ENCODE measurements around the gene LRGUK. TPM values are rescaled to one million over a fixed set of nuclear protein-coding genes. Genes with fewer than 3 reads are reported as not detected.

Gene LRGUK
- total and polyA plus RNA-seq, 2 experiments from 2014 or later = 2.4 to 7.1 TPM

DNA sequence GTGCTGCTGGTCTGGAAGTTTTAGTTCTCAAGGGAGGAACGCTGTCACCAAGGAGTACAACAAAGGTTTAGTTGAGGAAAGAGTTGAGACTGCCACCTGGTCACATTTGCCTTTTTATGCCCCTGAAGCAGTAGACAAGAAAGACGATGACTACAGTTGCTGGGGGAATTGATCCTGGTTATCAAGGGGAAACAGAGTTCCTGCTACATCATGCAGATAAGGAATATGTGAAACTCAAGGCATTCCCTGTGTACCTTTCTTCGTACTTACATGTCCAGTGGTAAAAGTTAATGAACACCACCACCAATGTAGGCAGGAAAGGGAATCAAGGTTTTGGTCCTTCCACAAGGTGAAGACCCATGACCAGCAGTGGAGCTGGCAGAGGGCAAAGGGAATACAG, 157.8 kb downstream of the LRGUK start:
- DNase-seq (ENCODE audit: low spot score) (no peak), ATAC-seq (no peak)
- Mint-ChIP-seq H3K4me3 (no peak overlapping the region), H3K4me1 (peaks cover 4% of the 10 kb centered on the region), H3K9me3 (no peaks in the 10 kb centered on the region), H3K36me3 (ENCODE audit: low read depth) (no peaks in the 10 kb centered on the region), H3K27ac (no peak overlapping the region), H3K27me3 (ENCODE audit: insufficient read depth, low read depth, poor library complexity) (no peaks in the 10 kb centered on the region)
- Histone ChIP-seq H4K20me1 (replicated peaks; ENCODE audit: insufficient read depth) (no peaks in the 10 kb centered on the region), H3K9me2 (ENCODE audit: insufficient read depth) (no peaks in the 10 kb centered on the region), H2AFZ (no peak overlapping the region), H3K27ac (ENCODE audit: low read depth) (no peak overlapping the region), H3K36me3 (ENCODE audit: insufficient read depth) (no peaks in the 10 kb centered on the region), H3K4me1 (ENCODE audit: insufficient read depth) (no peaks in the 10 kb centered on the region), H3K4me2 (no peak overlapping the region), H3K27me3 (ENCODE audit: insufficient read depth) (no peaks in the 10 kb centered on the region), H3F3A (replicated peaks; ENCODE audit: low read depth) (no peaks in the 10 kb centered on the region), H3K4me3 (no peak overlapping the region), H3K79me2 (replicated peaks; ENCODE audit: insufficient read depth) (no peaks in the 10 kb centered on the region)
- TF ChIP-seq CREB1 (CRISPR knock-in tag; IDR thresholded peaks at IDR 0.05; ENCODE audit: low read depth) = no peak
- no peak for TF ChIP-seq EZH2phosphoT487 (IDR thresholded peaks at IDR 0.05; ENCODE audit: unreplicated experiment)
- no peak for TF ChIP-seq JUNB (IDR thresholded peaks at IDR 0.05; ENCODE audit: unreplicated experiment)
- TF ChIP-seq NANOG (IDR thresholded peaks at IDR 0.05; ENCODE audit: borderline replicate concordance) = no peak
- TF ChIP-seq, protein P1, sequence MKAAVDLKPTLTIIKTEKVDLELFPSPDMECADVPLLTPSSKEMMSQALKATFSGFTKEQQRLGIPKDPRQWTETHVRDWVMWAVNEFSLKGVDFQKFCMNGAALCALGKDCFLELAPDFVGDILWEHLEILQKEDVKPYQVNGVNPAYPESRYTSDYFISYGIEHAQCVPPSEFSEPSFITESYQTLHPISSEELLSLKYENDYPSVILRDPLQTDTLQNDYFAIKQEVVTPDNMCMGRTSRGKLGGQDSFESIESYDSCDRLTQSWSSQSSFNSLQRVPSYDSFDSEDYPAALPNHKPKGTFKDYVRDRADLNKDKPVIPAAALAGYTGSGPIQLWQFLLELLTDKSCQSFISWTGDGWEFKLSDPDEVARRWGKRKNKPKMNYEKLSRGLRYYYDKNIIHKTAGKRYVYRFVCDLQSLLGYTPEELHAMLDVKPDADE (IDR thresholded peaks at IDR 0.05) = no peak
- TF ChIP-seq STAT1 (IDR thresholded peaks at IDR 0.05; ENCODE audit: unreplicated experiment) = no peak
- no peak for TF ChIP-seq ZNF331 (CRISPR knock-in tag; IDR thresholded peaks at IDR 0.05; ENCODE audit: low read depth)
- TF ChIP-seq, protein P2, sequence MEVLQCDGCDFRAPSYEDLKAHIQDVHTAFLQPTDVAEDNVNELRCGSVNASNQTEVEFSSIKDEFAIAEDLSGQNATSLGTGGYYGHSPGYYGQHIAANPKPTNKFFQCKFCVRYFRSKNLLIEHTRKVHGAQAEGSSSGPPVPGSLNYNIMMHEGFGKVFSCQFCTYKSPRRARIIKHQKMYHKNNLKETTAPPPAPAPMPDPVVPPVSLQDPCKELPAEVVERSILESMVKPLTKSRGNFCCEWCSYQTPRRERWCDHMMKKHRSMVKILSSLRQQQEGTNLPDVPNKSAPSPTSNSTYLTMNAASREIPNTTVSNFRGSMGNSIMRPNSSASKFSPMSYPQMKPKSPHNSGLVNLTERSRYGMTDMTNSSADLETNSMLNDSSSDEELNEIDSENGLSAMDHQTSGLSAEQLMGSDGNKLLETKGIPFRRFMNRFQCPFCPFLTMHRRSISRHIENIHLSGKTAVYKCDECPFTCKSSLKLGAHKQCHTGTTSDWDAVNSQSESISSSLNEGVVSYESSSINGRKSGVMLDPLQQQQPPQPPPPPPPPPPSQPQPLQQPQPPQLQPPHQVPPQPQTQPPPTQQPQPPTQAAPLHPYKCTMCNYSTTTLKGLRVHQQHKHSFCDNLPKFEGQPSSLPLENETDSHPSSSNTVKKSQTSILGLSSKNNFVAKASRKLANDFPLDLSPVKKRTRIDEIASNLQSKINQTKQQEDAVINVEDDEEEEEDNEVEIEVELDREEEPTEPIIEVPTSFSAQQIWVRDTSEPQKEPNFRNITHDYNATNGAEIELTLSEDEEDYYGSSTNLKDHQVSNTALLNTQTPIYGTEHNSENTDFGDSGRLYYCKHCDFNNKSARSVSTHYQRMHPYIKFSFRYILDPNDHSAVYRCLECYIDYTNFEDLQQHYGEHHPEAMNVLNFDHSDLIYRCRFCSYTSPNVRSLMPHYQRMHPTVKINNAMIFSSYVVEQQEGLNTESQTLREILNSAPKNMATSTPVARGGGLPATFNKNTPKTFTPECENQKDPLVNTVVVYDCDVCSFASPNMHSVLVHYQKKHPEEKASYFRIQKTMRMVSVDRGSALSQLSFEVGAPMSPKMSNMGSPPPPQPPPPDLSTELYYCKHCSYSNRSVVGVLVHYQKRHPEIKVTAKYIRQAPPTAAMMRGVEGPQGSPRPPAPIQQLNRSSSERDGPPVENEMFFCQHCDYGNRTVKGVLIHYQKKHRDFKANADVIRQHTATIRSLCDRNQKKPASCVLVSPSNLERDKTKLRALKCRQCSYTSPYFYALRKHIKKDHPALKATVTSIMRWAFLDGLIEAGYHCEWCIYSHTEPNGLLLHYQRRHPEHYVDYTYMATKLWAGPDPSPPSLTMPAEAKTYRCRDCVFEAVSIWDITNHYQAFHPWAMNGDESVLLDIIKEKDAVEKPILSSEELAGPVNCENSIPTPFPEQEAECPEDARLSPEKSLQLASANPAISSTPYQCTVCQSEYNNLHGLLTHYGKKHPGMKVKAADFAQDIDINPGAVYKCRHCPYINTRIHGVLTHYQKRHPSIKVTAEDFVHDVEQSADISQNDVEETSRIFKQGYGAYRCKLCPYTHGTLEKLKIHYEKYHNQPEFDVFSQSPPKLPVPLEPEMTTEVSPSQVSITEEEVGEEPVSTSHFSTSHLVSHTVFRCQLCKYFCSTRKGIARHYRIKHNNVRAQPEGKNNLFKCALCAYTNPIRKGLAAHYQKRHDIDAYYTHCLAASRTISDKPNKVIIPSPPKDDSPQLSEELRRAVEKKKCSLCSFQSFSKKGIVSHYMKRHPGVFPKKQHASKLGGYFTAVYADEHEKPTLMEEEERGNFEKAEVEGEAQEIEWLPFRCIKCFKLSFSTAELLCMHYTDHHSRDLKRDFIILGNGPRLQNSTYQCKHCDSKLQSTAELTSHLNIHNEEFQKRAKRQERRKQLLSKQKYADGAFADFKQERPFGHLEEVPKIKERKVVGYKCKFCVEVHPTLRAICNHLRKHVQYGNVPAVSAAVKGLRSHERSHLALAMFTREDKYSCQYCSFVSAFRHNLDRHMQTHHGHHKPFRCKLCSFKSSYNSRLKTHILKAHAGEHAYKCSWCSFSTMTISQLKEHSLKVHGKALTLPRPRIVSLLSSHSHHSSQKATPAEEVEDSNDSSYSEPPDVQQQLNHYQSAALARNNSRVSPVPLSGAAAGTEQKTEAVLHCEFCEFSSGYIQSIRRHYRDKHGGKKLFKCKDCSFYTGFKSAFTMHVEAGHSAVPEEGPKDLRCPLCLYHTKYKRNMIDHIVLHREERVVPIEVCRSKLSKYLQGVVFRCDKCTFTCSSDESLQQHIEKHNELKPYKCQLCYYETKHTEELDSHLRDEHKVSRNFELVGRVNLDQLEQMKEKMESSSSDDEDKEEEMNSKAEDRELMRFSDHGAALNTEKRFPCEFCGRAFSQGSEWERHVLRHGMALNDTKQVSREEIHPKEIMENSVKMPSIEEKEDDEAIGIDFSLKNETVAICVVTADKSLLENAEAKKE (CRISPR knock-in tag; IDR thresholded peaks at IDR 0.05) = no peak
- TF ChIP-seq EZH2 (IDR thresholded peaks at IDR 0.05; ENCODE audit: low read depth, unreplicated experiment) = no peak
